ENCODE data around the gene NLRP3.

DNA sequence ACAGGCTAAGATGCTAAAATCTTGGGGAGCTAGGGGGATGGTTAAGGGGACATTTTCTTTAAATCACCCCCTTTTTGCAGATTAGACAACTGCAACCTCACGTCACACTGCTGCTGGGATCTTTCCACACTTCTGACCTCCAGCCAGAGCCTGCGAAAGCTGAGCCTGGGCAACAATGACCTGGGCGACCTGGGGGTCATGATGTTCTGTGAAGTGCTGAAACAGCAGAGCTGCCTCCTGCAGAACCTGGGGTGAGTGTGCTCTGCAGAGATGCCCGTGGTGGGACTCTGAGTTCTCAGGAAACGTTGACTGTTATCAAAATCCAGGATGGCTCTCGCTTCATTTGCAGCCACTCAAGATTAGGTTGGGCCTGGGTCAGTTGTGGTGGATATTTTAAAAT, 28.6 kb downstream of the NLRP3 start:
- TF ChIP-seq EZH2 (IDR thresholded peaks at IDR 0.05; ENCODE audit: insufficient read depth, poor library complexity, severe bottlenecking), result no peak
- TF ChIP-seq EZH2phosphoT487 (IDR thresholded peaks at IDR 0.05; ENCODE audit: insufficient read depth, low read depth), result no peak
